ENCODE measurements around the gene SBDS.
A peak's percentile ranks its signal among the peaks of the same experiment; 100 is the strongest.
"Not testable (repeated sequence)": the region's sequence is repeated elsewhere in the genome, so short reads cannot be mapped to it uniquely, and the experiment has no call there.

The SBDS gene

DNA sequence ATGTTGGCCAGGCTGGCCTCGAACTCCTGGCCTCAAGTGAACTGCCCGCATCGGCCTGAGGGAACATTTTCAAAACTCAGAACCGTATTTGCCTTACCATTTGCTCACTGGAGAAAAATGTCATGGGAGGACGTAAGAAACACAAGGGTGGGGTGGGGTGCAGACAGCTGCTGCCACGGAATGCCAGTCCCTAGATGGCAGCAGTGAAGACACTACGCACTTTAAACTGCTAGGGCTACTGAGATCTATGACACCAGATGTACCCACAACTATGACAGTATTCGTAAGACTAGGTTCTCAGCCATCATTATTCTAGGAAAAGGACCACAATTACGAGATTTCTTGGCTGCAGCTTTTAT lies 716 bp downstream of the SBDS start:
- peak; percentile 80 for DNase-seq

DNA sequence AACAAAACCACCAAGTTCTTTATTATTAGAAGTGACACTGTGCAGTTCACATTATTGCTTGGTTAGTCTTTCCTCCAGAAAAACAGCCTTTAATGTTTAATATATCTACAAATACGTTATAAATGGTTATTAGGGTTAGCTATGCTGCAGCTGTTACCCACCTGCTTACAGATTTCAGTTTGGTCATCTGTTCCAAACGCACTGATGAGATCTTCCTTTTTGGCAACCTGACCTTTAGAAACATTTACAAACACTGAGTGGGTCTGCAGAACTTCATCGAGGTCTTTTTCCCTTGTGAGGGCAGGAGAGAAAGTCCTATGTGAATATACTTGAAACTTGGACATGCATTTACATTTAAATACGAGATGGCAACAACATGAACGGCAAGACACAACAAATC lies 1.3 kb downstream of the SBDS start:
- not testable (repeated sequence) for DNase-seq

DNA sequence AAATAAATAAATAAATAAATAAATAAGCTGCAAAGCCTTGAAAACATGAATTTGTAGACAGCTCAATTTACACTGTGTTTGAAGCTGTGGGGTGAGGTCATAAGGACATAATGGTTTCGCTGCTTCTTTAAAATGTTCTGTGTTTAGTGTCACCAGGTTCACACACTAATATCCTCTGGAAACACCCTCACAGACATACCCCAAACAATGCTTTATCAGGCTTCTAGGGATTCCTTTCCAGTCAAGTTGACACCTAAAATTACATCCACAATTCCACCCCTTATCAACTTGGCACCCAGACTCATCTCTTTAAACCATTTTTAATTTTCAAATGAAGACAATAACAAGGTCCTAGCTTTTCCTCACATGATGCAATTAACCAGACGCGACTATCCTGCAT lies 5.8 kb downstream of the SBDS start:
- not testable (repeated sequence) for DNase-seq

DNA sequence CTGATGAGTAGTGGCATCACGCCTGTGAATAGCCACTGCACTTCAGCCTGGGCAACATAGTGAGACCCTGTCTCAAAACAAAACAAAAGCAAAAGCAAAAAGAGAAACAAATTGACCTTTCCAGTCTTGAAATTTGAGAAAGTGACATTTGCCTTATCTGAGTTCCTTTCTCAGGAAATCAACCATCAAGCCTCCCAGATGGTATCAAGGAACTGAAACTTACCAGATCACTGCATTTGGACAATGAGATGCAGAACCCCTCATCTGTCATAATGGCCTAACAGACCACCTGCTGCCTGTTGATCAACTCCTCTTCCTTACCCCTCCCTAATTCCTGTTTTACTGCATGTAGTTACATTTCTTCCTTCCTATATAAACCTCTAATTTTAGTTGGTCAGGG lies 15.1 kb downstream of the SBDS start:
- DNase-seq, result not testable (repeated sequence)

DNA sequence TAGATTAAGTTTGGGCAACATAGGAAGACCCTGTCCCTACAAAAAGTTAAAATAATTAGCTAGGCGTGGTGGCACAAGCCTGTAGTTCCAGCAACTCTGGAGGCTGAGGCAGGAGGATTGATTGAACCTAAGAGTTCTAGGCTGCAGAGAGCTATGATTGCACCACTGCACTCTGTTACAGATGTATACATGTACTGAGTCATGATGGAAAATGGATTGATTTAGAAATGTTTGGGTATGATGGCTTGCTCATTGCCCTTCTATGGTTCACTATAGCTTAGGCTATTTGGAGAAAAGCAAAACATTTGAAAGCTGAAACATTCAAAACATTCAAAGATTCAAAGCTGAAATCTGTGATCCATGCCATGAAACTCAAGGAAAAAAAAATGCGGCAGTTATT lies 16.4 kb downstream of the SBDS start:
- DNase-seq, result not testable (repeated sequence)

DNA sequence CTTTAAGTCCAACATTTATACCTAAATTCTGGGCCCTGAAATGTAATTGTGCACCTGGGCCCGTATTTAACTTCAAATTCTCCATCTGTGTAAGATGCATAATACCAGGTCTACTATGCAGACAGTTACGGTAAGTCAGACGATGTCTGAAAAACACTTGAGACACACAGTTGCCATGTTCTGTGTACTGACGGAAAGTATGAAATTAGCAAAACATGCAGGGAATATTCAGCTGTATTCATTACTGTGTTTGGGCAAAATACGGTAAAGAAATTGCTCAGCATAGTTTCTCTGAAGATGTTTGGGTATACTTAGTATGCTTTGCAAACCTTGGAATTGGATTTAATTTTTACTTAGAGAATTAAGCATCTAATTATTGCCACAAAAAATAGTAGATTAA lies 17.1 kb downstream of the SBDS start:
- DNase-seq, result not testable (repeated sequence)

DNA sequence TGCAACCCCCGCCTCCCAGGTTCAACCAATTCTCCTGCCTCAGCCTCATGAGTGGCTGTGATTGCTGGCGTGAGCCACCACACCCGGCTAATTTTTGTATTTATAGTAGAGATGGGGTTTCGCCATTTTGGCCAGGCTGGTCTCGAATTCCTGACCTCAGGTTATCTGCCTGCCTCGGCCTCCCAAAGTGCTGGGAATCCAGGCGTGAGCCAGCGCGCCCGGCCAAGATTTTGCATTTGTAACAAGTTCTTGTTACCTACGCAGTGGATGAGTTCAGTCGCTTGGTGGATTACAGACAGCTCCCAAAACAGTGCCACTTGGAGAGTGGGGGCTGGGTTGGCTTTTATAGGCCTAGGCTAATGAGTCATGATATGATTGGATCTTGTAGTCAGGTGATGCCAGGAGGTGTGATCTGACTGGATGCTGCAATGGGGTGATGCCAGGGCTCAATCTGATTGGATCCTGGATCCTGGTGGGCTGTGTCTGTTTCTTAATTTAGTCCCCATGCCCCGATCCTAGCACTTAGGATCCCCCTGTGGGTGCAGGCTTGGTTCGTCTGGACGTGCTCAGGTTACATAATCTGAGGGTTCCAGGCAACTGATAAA lies 20.3 kb downstream of the SBDS start:
- no peak for DNase-seq

DNA sequence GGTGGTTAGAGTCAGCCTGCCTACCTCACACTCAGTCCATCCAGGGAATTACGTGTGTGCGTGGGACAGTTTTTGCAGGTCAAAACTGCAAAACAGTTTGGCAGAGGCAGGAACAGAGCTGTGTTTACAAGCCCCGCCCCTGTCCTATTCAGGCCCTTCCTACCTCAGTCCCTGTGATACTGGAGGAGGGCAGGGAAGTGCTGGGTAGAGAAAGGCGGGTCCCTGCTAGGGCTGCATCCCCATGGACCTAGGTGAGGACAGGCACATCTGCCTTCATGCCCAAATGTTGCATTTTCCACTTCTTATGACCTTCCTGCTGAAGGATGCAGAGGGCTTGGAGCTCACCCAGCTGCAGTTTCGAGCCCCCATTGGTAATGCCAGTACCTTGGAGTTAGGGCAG lies 25.1 kb downstream of the SBDS start:
- no peak for DNase-seq

DNA sequence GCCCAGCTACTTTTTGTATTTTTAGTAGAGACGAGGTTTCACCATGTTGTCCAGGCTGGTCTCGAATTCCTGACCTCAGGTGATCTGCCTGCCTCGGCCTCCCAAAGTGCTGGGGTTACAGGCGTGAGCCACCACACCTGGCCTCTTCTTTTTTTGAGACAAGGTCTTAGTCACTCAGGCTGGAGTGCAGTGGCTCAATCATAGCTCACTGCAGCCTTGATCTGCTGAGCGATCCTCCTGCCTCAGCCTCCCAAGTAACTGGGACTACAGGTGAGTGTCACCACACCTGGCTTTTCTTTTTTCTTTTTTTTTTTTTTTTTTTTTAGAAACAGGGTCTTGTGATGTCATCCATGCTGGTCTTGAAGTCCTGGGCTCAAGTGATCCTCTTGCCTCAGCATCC lies 26.4 kb downstream of the SBDS start:
- DNase-seq, result not testable (repeated sequence)

DNA sequence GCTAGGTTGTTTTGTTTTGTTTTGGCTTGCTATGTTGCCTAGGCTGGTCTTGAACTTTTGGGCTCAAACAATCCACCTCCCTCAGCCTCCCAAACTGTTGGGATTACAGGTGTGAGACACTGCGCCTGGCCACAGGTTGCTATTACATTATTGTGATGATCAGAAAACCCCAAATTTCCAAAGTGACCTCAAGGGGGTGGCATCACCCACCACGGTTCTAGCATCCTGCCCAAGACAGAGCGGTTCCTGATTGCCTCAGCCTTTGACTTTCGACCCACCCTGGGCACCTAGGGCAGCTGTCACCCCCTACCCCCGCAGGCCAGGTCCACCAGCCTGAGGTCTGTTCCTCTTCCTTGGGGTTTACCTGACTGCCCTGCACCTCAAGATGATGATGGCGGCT lies 28.4 kb downstream of the SBDS start:
- DNase-seq, result no peak

DNA sequence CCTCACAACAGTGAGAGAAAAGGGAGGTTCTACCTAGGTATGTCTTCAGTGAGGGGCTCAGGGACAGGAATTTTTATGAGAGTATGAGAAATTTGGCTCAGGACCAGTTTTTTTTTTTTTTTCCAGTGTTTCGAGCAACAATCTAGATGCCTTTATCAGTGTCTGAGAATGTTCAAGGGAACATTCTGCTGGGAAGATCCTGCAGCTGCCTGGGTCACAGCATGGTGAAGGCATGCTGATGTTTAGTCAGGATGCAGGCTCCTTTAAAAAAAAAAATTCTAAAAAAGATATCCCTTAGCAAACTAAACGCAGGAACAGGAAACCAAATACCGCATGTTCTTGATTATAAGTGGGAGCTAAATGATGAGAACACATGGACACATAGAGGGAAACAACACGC lies 31.0 kb downstream of the SBDS start:
- DNase-seq, result no peak

DNA sequence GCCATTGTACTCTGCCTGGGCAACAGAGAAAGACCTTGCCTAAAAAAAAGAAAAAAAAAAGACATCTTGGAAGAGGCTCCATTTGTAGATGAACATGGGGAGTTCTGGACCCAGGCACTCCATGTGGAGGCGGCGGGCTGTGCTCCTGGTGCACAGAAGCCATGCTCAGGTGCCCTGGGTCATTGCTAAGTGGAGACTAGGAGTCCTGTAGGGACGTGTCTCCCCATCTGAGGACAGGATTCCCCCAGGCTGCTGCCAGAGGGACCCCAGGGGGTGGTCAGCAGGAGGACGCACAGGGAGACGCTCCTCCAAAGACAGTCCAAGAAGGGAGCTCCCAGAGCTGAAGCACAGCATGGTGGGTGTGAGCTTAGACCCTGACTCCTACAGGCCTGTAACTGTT lies 34.3 kb downstream of the SBDS start:
- DNase-seq, result no peak

DNA sequence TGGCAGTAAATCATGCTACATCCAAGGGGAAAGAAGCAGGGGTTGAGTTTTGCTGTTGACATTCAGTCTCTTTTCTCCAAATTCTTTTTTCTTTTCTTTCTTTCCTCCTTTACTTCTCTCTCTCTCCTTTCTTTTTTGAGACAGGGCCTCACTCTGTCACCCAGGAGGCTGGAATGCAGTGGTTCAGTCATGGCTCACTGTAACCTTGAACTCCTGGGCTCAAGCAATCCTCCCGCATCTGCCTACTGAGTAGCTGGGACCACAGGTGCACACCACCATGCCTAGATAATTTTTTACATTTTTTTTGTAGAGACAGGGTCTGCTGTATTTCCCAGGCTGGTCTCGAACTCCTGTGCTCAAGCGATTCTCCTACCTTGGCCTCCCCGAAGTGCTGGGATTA lies 35.2 kb downstream of the SBDS start:
- DNase-seq, result no peak

DNA sequence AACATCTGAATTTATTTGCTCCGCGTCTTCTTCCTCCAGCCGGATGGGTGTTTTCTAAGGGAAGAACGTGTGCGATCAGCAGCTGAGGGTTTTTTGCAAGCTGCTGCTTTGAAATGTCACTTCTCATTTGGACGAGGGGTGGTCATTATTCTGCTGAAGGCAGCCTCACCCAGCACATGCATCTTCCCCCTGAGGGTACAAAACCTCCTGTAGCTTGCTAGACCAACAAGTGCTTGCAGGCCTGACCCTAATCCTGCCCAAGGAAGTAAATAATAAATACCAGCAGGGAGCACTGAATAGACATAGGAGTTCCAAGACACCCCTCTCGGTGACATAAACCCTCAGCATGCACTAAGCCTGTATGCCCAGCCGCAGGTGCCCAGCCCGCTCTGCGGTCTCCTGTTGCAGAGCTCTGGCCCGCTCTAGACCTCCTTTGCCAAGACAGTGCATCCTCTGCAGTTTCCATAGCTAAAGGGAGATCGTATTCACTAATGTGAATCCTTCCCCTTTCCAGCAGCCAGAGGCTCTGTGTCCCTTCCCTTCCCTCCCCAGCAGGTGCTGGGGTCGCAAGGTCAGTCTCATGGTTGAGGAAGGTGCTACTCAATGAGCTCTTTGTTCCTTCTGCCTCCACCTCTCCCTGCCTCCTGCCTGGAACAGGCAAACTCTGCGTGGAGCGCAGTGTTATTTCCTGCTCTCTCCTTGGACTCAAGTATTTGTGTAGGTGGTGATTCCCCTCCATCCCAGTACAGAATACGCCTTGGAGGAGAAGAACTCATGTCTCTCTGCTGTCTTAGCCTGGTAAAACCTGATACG lies 36.6 kb downstream of the SBDS start:
- no peak for DNase-seq

DNA sequence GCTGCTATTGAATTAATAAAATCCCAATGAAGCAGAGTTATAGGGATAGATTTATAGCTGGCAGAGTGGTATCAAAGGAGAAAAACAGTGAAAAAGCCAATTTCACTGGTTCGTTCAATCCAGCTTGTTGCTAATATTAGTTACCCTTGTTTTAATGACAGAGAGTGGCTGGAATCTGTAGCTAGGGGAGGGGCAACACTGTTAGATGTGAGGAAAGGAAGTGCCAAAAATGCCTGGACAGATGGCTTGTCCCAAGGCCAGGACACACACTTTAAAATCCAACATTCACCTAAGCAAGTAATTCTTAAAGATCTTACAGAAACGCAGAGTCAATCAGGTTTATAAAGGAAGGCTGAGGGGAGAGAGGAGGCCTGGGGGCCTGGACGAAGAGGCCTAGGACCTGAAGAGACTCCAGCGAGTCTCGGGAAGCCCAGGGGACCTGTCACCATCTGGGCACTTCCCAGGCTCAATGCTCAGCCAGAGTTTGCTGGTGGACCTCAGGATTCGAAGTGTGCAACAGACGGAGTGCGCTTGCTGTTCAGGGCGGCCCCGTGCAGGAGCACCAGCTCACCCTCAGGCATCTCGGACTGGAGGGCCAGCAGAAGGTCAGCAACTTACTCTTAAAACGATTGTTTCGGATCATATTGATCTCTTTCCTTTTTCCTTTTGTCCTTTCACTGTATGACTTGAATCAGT lies 37.6 kb downstream of the SBDS start:
- no peak for DNase-seq

DNA sequence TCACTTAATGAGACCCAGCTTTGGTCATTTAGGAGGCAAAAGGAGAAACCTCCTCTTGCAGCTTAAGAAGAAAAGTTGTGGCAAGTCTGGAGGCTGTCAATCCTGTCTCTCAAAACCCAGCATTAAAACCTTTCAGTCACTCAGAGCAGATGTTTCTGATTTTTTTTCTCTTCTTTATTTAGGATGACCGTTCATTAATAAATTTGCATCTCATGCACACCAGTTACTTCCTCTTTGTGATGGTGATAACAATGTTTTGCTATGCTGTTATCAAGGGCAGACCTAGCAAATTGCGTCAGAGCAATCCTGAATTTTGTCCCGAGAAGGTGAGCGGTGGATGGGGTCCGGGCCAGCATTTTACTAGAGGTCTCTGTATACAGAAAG lies 42.4 kb downstream of the SBDS start:
- no peak for DNase-seq

DNA sequence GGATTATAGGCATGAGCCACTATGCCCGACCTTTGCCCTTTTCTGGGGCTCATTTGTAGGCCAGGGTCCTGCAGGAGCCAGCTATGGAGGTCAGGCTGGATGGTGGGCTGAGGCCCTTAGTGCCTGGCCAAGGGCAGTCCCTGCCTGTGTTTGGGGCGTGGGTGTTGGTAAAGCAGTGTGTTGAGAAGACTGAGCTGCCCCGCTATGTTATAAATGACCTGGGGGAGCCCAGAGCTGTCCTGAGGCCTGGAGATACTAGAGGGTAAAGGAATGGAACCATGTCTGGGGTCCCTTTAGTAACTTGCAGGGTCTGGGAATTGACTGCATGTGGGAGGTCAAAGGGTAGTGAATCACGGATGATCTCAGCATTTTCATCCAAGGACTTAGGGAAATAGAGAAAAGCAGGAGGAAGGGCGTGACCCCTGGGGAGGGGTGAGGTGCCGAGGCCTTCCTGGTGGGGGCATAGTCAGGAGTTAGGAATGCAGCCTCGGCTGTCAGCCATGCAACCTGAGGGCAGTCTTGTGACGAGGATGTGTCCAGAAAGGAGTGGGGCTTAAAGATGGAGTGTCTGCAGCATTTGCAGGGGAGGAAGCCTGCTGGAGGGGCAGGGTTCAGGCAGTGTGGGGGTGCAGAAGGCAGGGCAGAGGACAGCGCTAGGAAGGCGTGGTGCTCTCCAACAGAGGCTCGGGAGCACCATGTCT lies 42.9 kb downstream of the SBDS start:
- no peak for DNase-seq

DNA sequence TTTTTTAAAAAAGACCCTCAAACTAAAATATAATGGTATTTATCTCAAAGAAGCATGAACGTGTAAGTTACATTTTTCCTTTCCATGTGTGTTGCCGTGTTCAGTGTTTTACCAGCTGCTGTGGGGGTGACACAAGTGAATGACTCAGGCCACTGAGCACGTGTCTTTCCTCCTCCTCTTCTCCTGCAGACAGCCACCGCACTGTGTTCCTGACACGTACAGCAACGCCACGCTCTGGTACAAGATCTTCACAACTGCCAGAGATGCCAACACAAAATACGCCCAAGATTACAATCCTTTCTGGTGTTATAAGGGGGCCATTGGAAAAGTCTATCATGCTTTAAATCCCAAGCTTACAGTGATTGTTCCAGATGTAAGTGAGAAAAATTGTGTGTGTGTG lies 44.6 kb downstream of the SBDS start:
- DNase-seq, result no peak

DNA sequence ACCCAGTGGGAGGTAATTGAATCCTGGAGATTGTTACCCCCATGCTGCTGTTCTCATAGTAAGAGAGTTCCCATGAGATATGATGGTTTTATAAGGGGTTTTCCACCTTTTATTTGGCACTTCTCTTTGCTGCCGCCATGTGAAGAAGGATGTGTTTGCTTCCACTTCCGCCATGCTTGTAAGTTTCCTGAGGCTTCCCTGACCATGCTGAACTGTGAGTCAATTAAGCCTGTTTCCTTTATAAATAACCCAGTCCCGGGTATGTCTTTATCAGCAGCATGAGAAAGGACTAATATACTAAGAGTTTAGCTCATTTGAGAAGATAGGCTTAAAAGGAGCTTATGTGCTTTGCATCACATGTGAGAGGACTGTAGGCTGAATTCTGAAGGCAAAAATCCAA lies 45.1 kb downstream of the SBDS start:
- DNase-seq, result no peak

DNA sequence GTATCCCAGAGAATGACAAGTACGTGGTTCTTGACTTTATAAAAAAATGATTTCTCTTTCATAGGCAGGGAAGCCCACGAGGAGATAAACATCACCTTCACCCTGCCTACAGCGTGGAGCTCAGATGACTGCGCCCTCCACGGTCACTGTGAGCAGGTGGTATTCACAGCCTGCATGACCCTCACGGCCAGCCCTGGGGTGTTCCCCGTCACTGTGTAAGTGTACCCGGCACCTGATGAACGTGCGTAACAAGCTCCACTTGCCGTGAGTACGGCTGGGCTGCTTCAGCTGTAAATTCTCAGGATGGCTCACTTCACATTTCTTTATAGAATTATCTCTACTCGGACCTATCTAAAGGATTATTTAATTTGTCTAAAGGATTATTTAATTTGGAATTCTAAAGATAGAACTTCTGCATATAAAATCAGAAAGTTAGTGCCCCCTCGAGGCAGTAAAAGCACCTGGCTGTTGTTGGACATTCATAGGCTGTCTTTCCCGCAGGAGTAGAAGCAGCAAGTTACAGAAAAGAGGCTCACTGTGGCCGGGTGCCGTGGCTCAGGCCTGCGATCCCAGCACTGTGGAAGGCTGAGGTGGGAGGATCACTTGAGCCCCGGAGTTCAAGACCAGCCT lies 46.8 kb downstream of the SBDS start:
- DNase-seq, result no peak

DNA sequence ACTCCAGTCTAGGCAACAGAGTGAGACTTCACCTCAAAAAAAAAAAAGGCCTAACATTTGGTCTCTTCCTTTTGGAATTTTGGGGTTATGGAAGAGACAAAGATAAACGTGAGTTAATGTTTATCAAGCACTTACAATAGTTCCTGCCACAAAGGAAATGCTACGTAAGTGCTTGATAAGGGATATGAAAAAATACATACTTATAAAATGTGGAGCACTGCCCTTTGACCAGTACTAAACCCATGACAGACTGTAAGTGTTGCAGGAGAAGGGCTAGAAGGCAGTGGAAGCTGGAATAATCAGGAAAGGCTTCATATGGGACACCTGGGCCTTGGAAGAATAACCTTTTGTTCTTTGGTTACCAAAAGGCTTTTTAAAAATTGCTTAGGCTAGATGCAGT lies 48.8 kb downstream of the SBDS start:
- DNase-seq, result peak; percentile 57

DNA sequence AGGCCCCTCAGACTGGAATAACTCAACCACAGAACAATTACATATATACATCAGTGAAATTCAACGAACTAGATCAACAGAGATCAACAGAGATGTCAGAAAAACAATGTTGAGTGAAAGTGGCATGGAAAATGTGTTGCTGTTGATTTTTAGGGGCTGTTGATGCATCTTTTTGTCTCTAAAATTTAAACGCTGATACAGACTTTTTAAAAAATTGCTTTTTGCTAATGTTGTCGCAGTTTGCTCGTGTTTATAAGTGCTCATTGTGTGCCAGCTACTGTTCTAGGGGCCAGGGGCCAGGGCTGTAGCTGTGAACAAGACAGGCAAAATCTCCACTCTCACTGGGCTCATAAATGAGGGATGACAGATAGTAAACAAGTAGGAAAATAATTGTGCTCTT lies 56.1 kb downstream of the SBDS start:
- DNase-seq, result no peak

DNA sequence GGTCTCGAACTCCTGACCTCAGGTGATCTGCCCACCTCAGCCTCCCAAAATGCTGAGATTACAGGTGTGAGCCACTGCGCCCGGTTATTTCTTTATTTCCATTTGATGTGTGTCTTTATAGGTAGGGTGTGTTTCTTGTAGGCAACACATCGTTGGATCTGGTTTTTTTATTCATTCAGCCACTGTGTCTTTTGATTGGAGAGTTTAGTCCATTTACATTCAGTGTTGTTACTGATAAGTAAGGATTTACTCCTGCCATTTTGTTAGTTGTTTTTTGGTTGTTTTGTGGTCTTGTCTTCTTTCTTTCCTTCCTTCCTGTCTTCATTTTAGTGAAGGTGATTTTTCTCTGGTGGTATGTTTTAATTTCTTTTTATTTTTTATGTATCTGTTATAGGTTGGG lies 57.4 kb downstream of the SBDS start:
- no peak for DNase-seq
